Right lobe of liver (tissue), 6 donors: Measurements from ENCODE around the gene TRIM63. TPM values are rescaled to one million over a fixed set of nuclear protein-coding genes. Genes with fewer than 3 reads are reported as not detected.

ENCODE experiments used
- ATAC-seq, 4 donors: fragments of 200-7000 bp; cut with Tn5 transposase; one replicate each; pipeline ENCODE4 v1.9.1; 2020; ENCODE audit warnings: mild to moderate bottlenecking in 4 of 4, moderate library complexity in 4 of 4
- DNase-seq, 3 donors: peaks; one replicate each; pipeline ENCODE4 v3.0.0-alpha.2; 2020
- H3K27ac ChIP-seq, 3 donors: fragments of 200-600 bp; one replicate each; pipeline ENCODE4 v1.8.0; 2022
- H3K27me3 ChIP-seq, 2 donors: fragments of 200-600 bp; one replicate each; pipeline ENCODE4 v1.8.0; 2022
- H3K36me3 ChIP-seq, 4 donors: fragments of 200-600 bp; sonication (generic) in 1 of 4; one replicate each; pipeline versions ENCODE4 v1.5.1 to v1.8.0; 2017 to 2022; ENCODE audit warnings: control low read depth in 1 of 4
- H3K4me1 ChIP-seq, 4 donors: fragments of 200-600 bp; sonication (generic) in 1 of 4; one replicate each; pipeline versions ENCODE4 v1.5.1 to v1.8.0; 2017 to 2022; ENCODE audit warnings: control low read depth in 1 of 4
- H3K4me3 ChIP-seq, 3 donors: fragments of 200-600 bp; one replicate each; pipeline ENCODE4 v1.8.0; 2022
- H3K9me3 ChIP-seq, 4 donors: fragments of 200-600 bp; sonication (generic) in 1 of 4; one replicate each; pipeline versions ENCODE4 v1.5.1 to v1.8.0; 2017 to 2022; ENCODE audit warnings: control low read depth in 1 of 4
- CTCF ChIP-seq, 4 donors: fragments of 200-600 bp in 3 of 4; fragments of 450-650 bp in 1 of 4; IDR thresholded peaks; one replicate each; pipeline versions ENCODE4 v1.5.1 to v1.8.0; 2016 to 2022; ENCODE audit warnings: antibody characterized with exemption in 4 of 4, mild to moderate bottlenecking in 2 of 4
- POLR2A ChIP-seq: fragments of 450-650 bp; IDR thresholded peaks from one replicate; pipeline ENCODE4 v1.6.1; 2017; ENCODE audit warnings: antibody characterized with exemption, mild to moderate bottlenecking
- WGBS: methylation state at CpG from one replicate; pipeline ENCODE4 v1.1.6; 2018; ENCODE audit warnings: low coverage, low lambda C conversion rate; ENCODE audit not compliant: insufficient coverage; ENCODE audit errors: missing lambda C conversion rate; 5-methylcytosine and 5-hydroxymethylcytosine counted together
- intact Hi-C, 2 donors: fragments of 100-400 bp; cut with DNase I; formaldehyde crosslinking; loops; one replicate each; pipeline versions ENCODE4 v1.11.2 to v1.14.1; 2022
- total RNA-seq, 6 experiments: library from RNA; depleted of rRNA in 2 of 6; stranded (reverse); fragments of >200 nt in 2 of 6; fragmentation: NEBNext Ultra II Directional in 3 of 6; extraction: Animal tissue kit (Norgen Biotek cat#: 25700) in 3 of 6; gene quantifications; one replicate each; pipeline versions ENCODE4 v1.1.0 to v1.2.4, GENCODE V29; 2016 to 2023
- donor health status: DM: no; HTN: yes; CAD: no.
- donor health status: DM: no; HTN: no; CAD: no.
- donor health status: DM: no; HTN: no; CAD: no.
- donor health status: DM: no; HTN: yes; CAD: no.
- donor health status: DM: no; HTN: yes; CAD: no.

Gene TRIM63
- total RNA-seq, 6 experiments from 2014 or later = 0.18 to 3.5 (median 0.49) TPM; not detected in 3

GRCh38 chr1:26089125-26089524 is 21.7 kb upstream of the TRIM63 start:
- 95% methylated on average over 3 of the region's 3 CpGs for WGBS
- TF ChIP-seq CTCF (IDR thresholded peaks at IDR 0.05) (no peak), POLR2A (no peak)

GRCh38 chr1:26084844-26085243 is 17.4 kb upstream of the TRIM63 start:
- intact Hi-C loops = no loop called here
- Histone ChIP-seq H3K36me3 (no peaks in the 10 kb centered on the region), H3K9me3 (no peaks in the 10 kb centered on the region), H3K4me1 (peaks cover 0 to under 1% (median 0%) of the 10 kb centered on the region in 4 donors), H3K27ac (no peak overlapping the region), H3K4me3 (no peak overlapping the region), H3K27me3 (no peaks in the 10 kb centered on the region)
- TF ChIP-seq POLR2A = no peak
- TF ChIP-seq CTCF (IDR thresholded peaks at IDR 0.05) = no peak
- 79% methylated on average over 2 of the region's 2 CpGs for WGBS
- DNase-seq (no peak), ATAC-seq (no peak)

More at GRCh38 chr1:26089125-26089524, 21.7 kb upstream of the TRIM63 start:
- Histone ChIP-seq H3K9me3 (no peaks in the 10 kb centered on the region), H3K27ac (no peak overlapping the region), H3K27me3 (no peaks in the 10 kb centered on the region), H3K36me3 (no peaks in the 10 kb centered on the region), H3K4me1 (no peaks in the 10 kb centered on the region), H3K4me3 (no peak overlapping the region)
- no peak for ATAC-seq
- intact Hi-C loops = no loop called here
- no peak for DNase-seq

GRCh38 chr1:26084091-26084561 is 16.7 kb upstream of the TRIM63 start:
- Histone ChIP-seq H3K4me3 (no peak overlapping the region), H3K27me3 (no peaks in the 10 kb centered on the region), H3K27ac (no peak overlapping the region), H3K36me3 (no peaks in the 10 kb centered on the region), H3K4me1 (peaks cover 0 to 5% (median 0%) of the 10 kb centered on the region in 4 donors), H3K9me3 (no peaks in the 10 kb centered on the region)
- 62% methylated on average over 2 of the region's 2 CpGs for WGBS
- no peak for ATAC-seq
- TF ChIP-seq POLR2A = no peak
- no peak for TF ChIP-seq CTCF (IDR thresholded peaks at IDR 0.05)
- no peak for DNase-seq
- intact Hi-C loops = no loop called here

- no peaks in the 10 kb centered on the region for H3K27me3 ChIP-seq
- no peak overlapping the region for H3K4me3 ChIP-seq
- H3K27ac ChIP-seq = no peak overlapping the region
- TF ChIP-seq CTCF (IDR thresholded peaks at IDR 0.05) = no peak
- no peak for TF ChIP-seq POLR2A
- DNase-seq (no peak), ATAC-seq (no peak)
- intact Hi-C loops = no loop called here
- peaks cover 0 to 5% (median 0%) of the 10 kb centered on the region in 4 donors for H3K4me1 ChIP-seq
- no peaks in the 10 kb centered on the region for H3K9me3 ChIP-seq
- no peaks in the 10 kb centered on the region for H3K36me3 ChIP-seq
- 57% methylated on average over 2 of the region's 5 CpGs for WGBS
These were observed 15.8 kb upstream of the TRIM63 start for GRCh38 chr1:26083208-26083607.

- Histone ChIP-seq H3K4me3 (no peak overlapping the region), H3K9me3 (no peaks in the 10 kb centered on the region), H3K4me1 (peaks cover 0 to 5% (median 0%) of the 10 kb centered on the region in 4 donors), H3K36me3 (no peaks in the 10 kb centered on the region), H3K27me3 (no peaks in the 10 kb centered on the region), H3K27ac (no peak overlapping the region)
- intact Hi-C loops = no loop called here
- DNase-seq (no peak), ATAC-seq (no peak)
- TF ChIP-seq CTCF (IDR thresholded peaks at IDR 0.05) = no peak
- no peak for TF ChIP-seq POLR2A
- WGBS = 64% methylated on average over 3 of the region's 3 CpGs
These were observed 14.6 kb upstream of the TRIM63 start for GRCh38 chr1:26082020-26082350.
